ENCODE data around the gene NT5C2.

The NT5C2 gene

DNA sequence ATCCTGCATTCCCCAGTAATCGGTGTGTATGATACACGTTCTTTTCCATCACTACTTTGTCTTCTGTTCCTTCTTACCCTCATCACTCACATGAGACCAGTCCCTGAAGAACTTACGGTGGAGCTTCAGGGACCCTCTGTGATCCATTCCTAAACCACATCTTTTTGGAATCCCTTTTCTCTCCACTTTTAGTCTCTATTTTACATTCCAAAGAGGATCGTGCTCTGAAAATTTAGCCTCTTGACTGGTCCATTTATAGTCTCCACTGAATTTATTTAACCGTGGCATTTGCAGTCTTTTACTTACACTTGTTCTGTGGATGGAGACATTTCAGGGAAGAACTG, 109.1 kb downstream of the NT5C2 start:
- no peak overlapping the region for H3K9ac ChIP-seq (ENCODE audit: low read depth, low read length, poor library complexity, severe bottlenecking)
- peaks cover 59% of the 10 kb centered on the region for H3K36me3 ChIP-seq (ENCODE audit: insufficient read depth, low read length)
- no peaks in the 10 kb centered on the region for H3K79me2 ChIP-seq (ENCODE audit: insufficient read depth, low read length)
- H3K9me2 ChIP-seq (replicated peaks; ENCODE audit: low read depth, low read length) = no peaks in the 10 kb centered on the region
- no peak overlapping the region for H2AFZ ChIP-seq (ENCODE audit: low read length)
- H4K20me1 ChIP-seq (ENCODE audit: insufficient read depth, low read length, poor library complexity, severe bottlenecking) = no peaks in the 10 kb centered on the region
- no peak for TF ChIP-seq EZH2phosphoT487 (IDR thresholded peaks at IDR 0.05; ENCODE audit: borderline replicate concordance)
- TF ChIP-seq, protein P1, sequence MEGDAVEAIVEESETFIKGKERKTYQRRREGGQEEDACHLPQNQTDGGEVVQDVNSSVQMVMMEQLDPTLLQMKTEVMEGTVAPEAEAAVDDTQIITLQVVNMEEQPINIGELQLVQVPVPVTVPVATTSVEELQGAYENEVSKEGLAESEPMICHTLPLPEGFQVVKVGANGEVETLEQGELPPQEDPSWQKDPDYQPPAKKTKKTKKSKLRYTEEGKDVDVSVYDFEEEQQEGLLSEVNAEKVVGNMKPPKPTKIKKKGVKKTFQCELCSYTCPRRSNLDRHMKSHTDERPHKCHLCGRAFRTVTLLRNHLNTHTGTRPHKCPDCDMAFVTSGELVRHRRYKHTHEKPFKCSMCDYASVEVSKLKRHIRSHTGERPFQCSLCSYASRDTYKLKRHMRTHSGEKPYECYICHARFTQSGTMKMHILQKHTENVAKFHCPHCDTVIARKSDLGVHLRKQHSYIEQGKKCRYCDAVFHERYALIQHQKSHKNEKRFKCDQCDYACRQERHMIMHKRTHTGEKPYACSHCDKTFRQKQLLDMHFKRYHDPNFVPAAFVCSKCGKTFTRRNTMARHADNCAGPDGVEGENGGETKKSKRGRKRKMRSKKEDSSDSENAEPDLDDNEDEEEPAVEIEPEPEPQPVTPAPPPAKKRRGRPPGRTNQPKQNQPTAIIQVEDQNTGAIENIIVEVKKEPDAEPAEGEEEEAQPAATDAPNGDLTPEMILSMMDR (conservative IDR thresholded peaks at IDR 0.05; ENCODE audit: low read length) = no peak
- no peak overlapping the region for H3K4me2 ChIP-seq (ENCODE audit: low read depth, low read length, poor library complexity, severe bottlenecking)
- H3K9me3 ChIP-seq (ENCODE audit: insufficient read depth, low read depth, low read length) = no peaks in the 10 kb centered on the region
- H3F3A ChIP-seq (ENCODE audit: low read depth) = no peaks in the 10 kb centered on the region; the same call in 1 of the 2 replicates
- no peaks in the 10 kb centered on the region for H3K27me3 ChIP-seq (ENCODE audit: insufficient read depth, low read length, poor library complexity, severe bottlenecking)
- no peak overlapping the region for H3K4me3 ChIP-seq (ENCODE audit: low read length, poor library complexity, severe bottlenecking)
- no peaks in the 10 kb centered on the region for H3K4me1 ChIP-seq (ENCODE audit: insufficient read depth, low read length, poor library complexity, severe bottlenecking)

DNA sequence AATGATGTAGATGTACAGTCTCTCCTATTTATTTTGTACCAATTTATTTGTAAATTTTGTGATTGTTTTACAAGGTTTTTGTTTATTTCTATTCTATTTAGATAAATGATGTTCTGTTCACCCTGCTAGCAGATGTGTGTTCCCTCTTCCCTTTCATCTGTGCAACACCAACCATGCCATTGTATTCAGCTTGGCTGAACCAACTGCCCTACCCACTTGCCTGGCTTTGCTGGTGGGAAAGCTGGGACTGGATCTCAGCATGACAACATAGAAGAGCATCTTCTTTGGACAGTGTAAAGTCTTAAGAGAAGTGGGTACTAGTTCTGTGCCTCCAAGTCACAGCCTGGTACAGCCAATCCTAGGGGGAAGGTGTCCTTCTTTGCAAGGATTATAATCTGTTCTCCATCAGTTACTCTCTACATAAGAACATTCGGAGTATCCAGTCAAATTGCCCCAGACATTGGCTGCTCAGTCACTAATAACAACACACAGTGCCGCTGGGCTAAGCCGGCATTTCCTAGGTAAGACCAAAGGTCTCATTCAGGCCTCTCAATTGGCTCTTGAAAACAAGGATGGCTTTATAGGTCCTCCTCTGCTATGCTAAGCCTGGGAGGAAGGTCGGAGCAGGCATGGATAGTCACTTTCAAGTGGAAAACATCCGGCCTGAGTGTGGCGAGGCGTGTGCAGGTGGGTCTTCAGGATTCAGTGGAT, 109.7 kb downstream of the NT5C2 start:
- Histone ChIP-seq H3K27me3 (ENCODE audit: insufficient read depth, low read length, poor library complexity, severe bottlenecking) (no peaks in the 10 kb centered on the region), H3K79me2 (ENCODE audit: insufficient read depth, low read length) (no peaks in the 10 kb centered on the region)

DNA sequence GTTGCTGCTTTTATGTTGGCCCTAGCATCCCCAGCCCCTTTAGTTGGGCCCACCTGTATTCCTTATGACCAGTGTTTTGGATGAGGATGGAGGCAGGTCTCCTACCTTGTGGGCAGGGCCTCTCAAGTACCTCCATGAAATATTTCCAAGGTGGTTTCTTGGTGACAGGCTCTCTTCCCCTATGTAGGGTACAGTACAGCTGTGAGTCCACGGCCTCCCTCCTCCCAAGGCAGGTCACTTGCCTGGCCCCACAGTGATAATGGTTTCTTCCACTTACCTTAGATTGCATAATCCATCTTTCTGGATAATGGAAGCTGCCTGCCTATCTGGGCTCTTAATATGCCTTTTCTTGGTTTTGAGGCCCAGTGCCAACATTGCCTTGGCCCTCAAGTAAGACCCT, 110.4 kb downstream of the NT5C2 start:
- Histone ChIP-seq H3K9ac (ENCODE audit: low read depth, low read length, poor library complexity, severe bottlenecking) (no peak overlapping the region), H3K79me2 (ENCODE audit: insufficient read depth, low read length) (no peaks in the 10 kb centered on the region), H3K4me2 (ENCODE audit: low read depth, low read length, poor library complexity, severe bottlenecking) (no peak overlapping the region), H3K36me3 (ENCODE audit: insufficient read depth, low read length) (peaks cover 47% of the 10 kb centered on the region; the same call in 1 of the 2 replicates), H3K9me3 (ENCODE audit: insufficient read depth, low read depth, low read length) (no peaks in the 10 kb centered on the region), H4K20me1 (ENCODE audit: insufficient read depth, low read length, poor library complexity, severe bottlenecking) (no peaks in the 10 kb centered on the region), H2AFZ (ENCODE audit: low read length) (no peak overlapping the region), H3K4me3 (ENCODE audit: low read length, poor library complexity, severe bottlenecking) (no peak overlapping the region), H3K9me2 (replicated peaks; ENCODE audit: low read depth, low read length) (no peaks in the 10 kb centered on the region), H3K27me3 (ENCODE audit: insufficient read depth, low read length, poor library complexity, severe bottlenecking) (no peaks in the 10 kb centered on the region), H3F3A (ENCODE audit: low read depth) (no peaks in the 10 kb centered on the region; the same call in 1 of the 2 replicates), H3K4me1 (ENCODE audit: insufficient read depth, low read length, poor library complexity, severe bottlenecking) (no peaks in the 10 kb centered on the region)
- TF ChIP-seq, protein P1 (conservative IDR thresholded peaks at IDR 0.05; ENCODE audit: low read length) = no peak

More for the DNA sequence above, 109.7 kb downstream of the NT5C2 start:
- no peaks in the 10 kb centered on the region for H4K20me1 ChIP-seq (ENCODE audit: insufficient read depth, low read length, poor library complexity, severe bottlenecking)
- no peak overlapping the region for H3K4me3 ChIP-seq (ENCODE audit: low read length, poor library complexity, severe bottlenecking)
- no peaks in the 10 kb centered on the region for H3K9me3 ChIP-seq (ENCODE audit: insufficient read depth, low read depth, low read length)
- TF ChIP-seq, protein P1 (conservative IDR thresholded peaks at IDR 0.05; ENCODE audit: low read length) = no peak
- no peak for TF ChIP-seq EZH2phosphoT487 (IDR thresholded peaks at IDR 0.05; ENCODE audit: borderline replicate concordance)
- no peak overlapping the region for H2AFZ ChIP-seq (ENCODE audit: low read length)
- H3K4me2 ChIP-seq (ENCODE audit: low read depth, low read length, poor library complexity, severe bottlenecking) = no peak overlapping the region
- H3K4me1 ChIP-seq (ENCODE audit: insufficient read depth, low read length, poor library complexity, severe bottlenecking) = no peaks in the 10 kb centered on the region
- peaks cover 54% of the 10 kb centered on the region for H3K36me3 ChIP-seq (ENCODE audit: insufficient read depth, low read length)
- H3F3A ChIP-seq (ENCODE audit: low read depth) = no peaks in the 10 kb centered on the region; the same call in 1 of the 2 replicates
- no peaks in the 10 kb centered on the region for H3K9me2 ChIP-seq (replicated peaks; ENCODE audit: low read depth, low read length)
- H3K9ac ChIP-seq (ENCODE audit: low read depth, low read length, poor library complexity, severe bottlenecking) = no peak overlapping the region

Data from Loucy (cell line).